ENCODE data around the gene RIPK3.

The RIPK3 gene

GRCh38 chr14:24381363-24382063 lies 41.7 kb upstream of the RIPK3 start:
- H3K4me1 ChIP-seq (ENCODE audit: low read length): no peaks in the 10 kb centered on the region
- no peak overlapping the region for H2AFZ ChIP-seq (ENCODE audit: low read length)
- no peaks in the 10 kb centered on the region for H3K9me2 ChIP-seq (replicated peaks; ENCODE audit: insufficient read depth, low read length)
- H3K79me2 ChIP-seq (ENCODE audit: low read length): no peaks in the 10 kb centered on the region
- H4K20me1 ChIP-seq (ENCODE audit: insufficient read depth, low read length): no peaks in the 10 kb centered on the region
- no peaks in the 10 kb centered on the region for H3K36me3 ChIP-seq (replicated peaks; ENCODE audit: insufficient read depth, low read length)
- no peak overlapping the region for H3K4me3 ChIP-seq (ENCODE audit: low read length)
- no peak overlapping the region for H3K27ac ChIP-seq (ENCODE audit: low read length)
- no peak for TF ChIP-seq EZH2 (optimal IDR thresholded peaks at IDR 0.05; ENCODE audit: low read depth, low read length)
- no peak for TF ChIP-seq EZH2phosphoT487 (IDR thresholded peaks at IDR 0.05; ENCODE audit: low read length)
- no peak for TF ChIP-seq CTCF (IDR thresholded peaks at IDR 0.05; ENCODE audit: low read length)
- DNase-seq: no peak
- H3F3A ChIP-seq (ENCODE audit: insufficient read depth, low read length): no peaks in the 10 kb centered on the region
- no peaks in the 10 kb centered on the region for H3K9me3 ChIP-seq (replicated peaks; ENCODE audit: insufficient read depth, low read length)
- no peak overlapping the region for H3K9ac ChIP-seq (ENCODE audit: low read length)
- H3K27me3 ChIP-seq (replicated peaks; ENCODE audit: insufficient read depth, low read length): no peaks in the 10 kb centered on the region
- H3K4me2 ChIP-seq (ENCODE audit: low read depth, low read length): no peak overlapping the region

GRCh38 chr14:24379907-24380730 lies 40.3 kb upstream of the RIPK3 start:
- no peak for DNase-seq
- H3K4me3 ChIP-seq (ENCODE audit: low read length): no peak overlapping the region
- H3K4me2 ChIP-seq (ENCODE audit: low read depth, low read length): no peak overlapping the region
- no peak overlapping the region for H2AFZ ChIP-seq (ENCODE audit: low read length)
- H3K4me1 ChIP-seq (ENCODE audit: low read length): no peaks in the 10 kb centered on the region
- no peaks in the 10 kb centered on the region for H4K20me1 ChIP-seq (ENCODE audit: insufficient read depth, low read length)
- H3K27me3 ChIP-seq (replicated peaks; ENCODE audit: insufficient read depth, low read length): no peaks in the 10 kb centered on the region
- no peaks in the 10 kb centered on the region for H3K36me3 ChIP-seq (replicated peaks; ENCODE audit: insufficient read depth, low read length)
- no peak overlapping the region for H3K27ac ChIP-seq (ENCODE audit: low read length)
- H3K9me2 ChIP-seq (replicated peaks; ENCODE audit: insufficient read depth, low read length): no peaks in the 10 kb centered on the region
- H3K9me3 ChIP-seq (replicated peaks; ENCODE audit: insufficient read depth, low read length): no peaks in the 10 kb centered on the region
- no peaks in the 10 kb centered on the region for H3F3A ChIP-seq (ENCODE audit: insufficient read depth, low read length)
- TF ChIP-seq CTCF (IDR thresholded peaks at IDR 0.05; ENCODE audit: low read length) (no peak), EZH2phosphoT487 (IDR thresholded peaks at IDR 0.05; ENCODE audit: low read length) (no peak), EZH2 (optimal IDR thresholded peaks at IDR 0.05; ENCODE audit: low read depth, low read length) (no peak)
- H3K9ac ChIP-seq (ENCODE audit: low read length): no peak overlapping the region
- no peaks in the 10 kb centered on the region for H3K79me2 ChIP-seq (ENCODE audit: low read length)

GRCh38 chr14:24378981-24379906 lies 39.5 kb upstream of the RIPK3 start:
- DNase-seq: no peak
- no peak overlapping the region for H3K9ac ChIP-seq (ENCODE audit: low read length)
- no peak overlapping the region for H2AFZ ChIP-seq (ENCODE audit: low read length)

More at GRCh38 chr14:24378981-24379906, 39.5 kb upstream of the RIPK3 start:
- Histone ChIP-seq H3K36me3 (replicated peaks; ENCODE audit: insufficient read depth, low read length) (no peaks in the 10 kb centered on the region), H3K79me2 (ENCODE audit: low read length) (no peaks in the 10 kb centered on the region), H3K9me3 (replicated peaks; ENCODE audit: insufficient read depth, low read length) (no peaks in the 10 kb centered on the region), H3K27me3 (replicated peaks; ENCODE audit: insufficient read depth, low read length) (no peaks in the 10 kb centered on the region), H3F3A (ENCODE audit: insufficient read depth, low read length) (no peaks in the 10 kb centered on the region), H3K9me2 (replicated peaks; ENCODE audit: insufficient read depth, low read length) (no peaks in the 10 kb centered on the region), H3K4me1 (ENCODE audit: low read length) (no peaks in the 10 kb centered on the region), H3K4me2 (ENCODE audit: low read depth, low read length) (no peak overlapping the region), H4K20me1 (ENCODE audit: insufficient read depth, low read length) (no peaks in the 10 kb centered on the region), H3K27ac (ENCODE audit: low read length) (no peak overlapping the region), H3K4me3 (ENCODE audit: low read length) (no peak overlapping the region)
- TF ChIP-seq CTCF (IDR thresholded peaks at IDR 0.05; ENCODE audit: low read length): no peak
- TF ChIP-seq EZH2phosphoT487 (IDR thresholded peaks at IDR 0.05; ENCODE audit: low read length): no peak
- TF ChIP-seq EZH2 (optimal IDR thresholded peaks at IDR 0.05; ENCODE audit: low read depth, low read length): no peak
